Transverse colon (tissue), 3 donors: Measurements from ENCODE around the gene SDF2L1.

Source experiments
- EP300 ChIP-seq: sonication (generic); formaldehyde crosslinking; IDR thresholded peaks from one replicate; pipeline ENCODE4 v1.6.1; 2017; ENCODE audit warnings: antibody characterized with exemption, low read depth
- POLR2A ChIP-seq: fragments of 450-650 bp; IDR thresholded peaks from one replicate; pipeline ENCODE4 v1.6.1; 2016; ENCODE audit warnings: antibody characterized with exemption, mild to moderate bottlenecking, moderate library complexity
- TF ChIP-seq, protein P1 (sequence below), 5 experiments: fragments of 200-600 bp in 3 of 5; fragments of 450-650 bp in 2 of 5; sonication (generic) in 3 of 5; IDR thresholded peaks; 1 replicate in 2 of 5; 2 replicates in 3 of 5; pipeline ENCODE4 v1.5.1; 2016 to 2017; ENCODE audit warnings: antibody characterized with exemption in 5 of 5, inconsistent platforms in 3 of 5, mild to moderate bottlenecking in 2 of 5, moderate library complexity in 1 of 5

DNA sequence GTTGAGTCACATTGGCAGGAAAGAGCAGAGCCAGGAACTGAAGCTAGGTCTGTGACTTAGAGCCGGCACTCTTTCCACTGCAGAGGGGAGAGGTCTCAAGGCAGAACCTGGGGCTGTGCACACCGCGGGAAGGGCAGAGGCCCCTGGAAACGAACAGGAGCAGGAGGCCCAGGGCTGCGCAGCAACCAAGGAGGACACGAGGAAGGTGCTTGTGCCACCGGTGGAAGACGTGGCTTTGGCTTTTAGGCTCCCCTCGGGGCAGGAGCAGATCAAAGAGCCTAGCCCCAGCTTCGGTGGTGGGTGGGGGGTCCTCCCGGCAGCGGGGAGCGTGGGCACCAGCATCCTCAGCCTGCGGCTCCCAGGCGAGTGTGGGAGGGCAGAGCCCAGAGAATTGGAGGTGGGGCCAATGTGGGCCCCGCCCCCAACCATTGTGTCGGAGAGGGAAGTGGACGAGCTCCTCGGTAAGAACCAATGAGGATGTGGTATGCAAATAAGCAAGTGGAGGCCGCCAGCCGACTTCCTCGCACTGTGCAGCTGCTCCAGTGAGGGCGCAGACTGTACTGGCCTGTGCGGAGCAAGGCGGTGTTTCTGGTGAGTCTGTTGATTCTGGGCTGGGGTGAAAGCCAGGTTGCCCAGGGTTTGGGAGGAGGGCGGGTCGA, 9.7 kb upstream of the SDF2L1 start, which contains the start of gene CCDC116:
- TF ChIP-seq EP300: no peak
- TF ChIP-seq POLR2A: no peak
- TF ChIP-seq, protein P1, sequence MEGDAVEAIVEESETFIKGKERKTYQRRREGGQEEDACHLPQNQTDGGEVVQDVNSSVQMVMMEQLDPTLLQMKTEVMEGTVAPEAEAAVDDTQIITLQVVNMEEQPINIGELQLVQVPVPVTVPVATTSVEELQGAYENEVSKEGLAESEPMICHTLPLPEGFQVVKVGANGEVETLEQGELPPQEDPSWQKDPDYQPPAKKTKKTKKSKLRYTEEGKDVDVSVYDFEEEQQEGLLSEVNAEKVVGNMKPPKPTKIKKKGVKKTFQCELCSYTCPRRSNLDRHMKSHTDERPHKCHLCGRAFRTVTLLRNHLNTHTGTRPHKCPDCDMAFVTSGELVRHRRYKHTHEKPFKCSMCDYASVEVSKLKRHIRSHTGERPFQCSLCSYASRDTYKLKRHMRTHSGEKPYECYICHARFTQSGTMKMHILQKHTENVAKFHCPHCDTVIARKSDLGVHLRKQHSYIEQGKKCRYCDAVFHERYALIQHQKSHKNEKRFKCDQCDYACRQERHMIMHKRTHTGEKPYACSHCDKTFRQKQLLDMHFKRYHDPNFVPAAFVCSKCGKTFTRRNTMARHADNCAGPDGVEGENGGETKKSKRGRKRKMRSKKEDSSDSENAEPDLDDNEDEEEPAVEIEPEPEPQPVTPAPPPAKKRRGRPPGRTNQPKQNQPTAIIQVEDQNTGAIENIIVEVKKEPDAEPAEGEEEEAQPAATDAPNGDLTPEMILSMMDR (IDR thresholded peaks at IDR 0.05): no peak
